ENCODE measurements around the gene RNF157.
A peak's percentile ranks its signal among the peaks of the same experiment; 100 is the strongest.

RNF157 gene

DNA sequence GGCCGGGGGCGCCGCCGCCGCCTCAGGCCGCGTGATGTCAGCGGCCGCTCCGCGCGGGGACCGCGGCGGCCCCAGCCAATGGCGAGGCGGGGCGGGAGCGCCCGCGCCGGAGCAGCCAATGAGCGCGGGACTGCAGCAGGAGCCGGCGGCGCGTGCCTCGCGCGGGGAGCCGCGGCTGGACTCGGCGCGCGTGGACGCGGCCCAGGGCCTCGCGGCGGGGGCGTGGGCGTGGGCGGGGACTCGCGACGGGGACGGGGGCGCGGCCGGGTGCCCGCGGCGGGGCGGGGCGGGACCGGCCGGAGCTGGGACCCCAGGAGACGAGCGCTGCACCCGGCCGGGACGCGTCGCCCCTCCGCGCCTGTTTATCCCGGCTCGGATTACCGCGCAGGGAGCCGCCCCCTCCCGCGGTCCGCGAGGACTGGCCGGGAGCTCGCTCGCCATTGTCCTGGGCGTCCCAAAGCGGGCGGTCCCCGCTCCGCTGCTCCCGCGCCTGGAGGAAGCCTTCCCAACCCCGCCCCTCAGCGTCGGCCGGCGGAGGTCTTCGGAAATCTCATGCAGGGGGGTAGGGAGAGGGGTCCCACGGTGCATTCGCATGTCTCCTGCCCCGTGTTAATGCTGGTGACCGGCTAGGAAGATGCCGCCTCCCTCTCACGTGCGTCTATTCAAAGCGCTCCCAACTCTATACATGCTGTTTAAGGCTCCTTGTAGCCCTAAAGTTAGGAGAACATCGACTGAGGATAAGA is at the start of gene RNF157:
Gene RNF157 (minus strand): TSS at position 33 of the 743 bp plus-strand sequence. CDS start 253 bp downstream, outside the sequence.
- peak in 1 of 2 donors; percentile 30 for DNase-seq (ENCODE audit: low read depth in 2 of 2, low spot score in 1 of 2)

- DNase-seq (ENCODE audit: low read depth in 2 of 2, low spot score in 1 of 2) = no peak
Measured at GRCh38 chr17:76281573-76282371, 41.5 kb upstream of the RNF157 start.

- no peak for DNase-seq (ENCODE audit: low read depth in 2 of 2, low spot score in 1 of 2)
Measured at GRCh38 chr17:76280650-76281049, 40.4 kb upstream of the RNF157 start.

DNA sequence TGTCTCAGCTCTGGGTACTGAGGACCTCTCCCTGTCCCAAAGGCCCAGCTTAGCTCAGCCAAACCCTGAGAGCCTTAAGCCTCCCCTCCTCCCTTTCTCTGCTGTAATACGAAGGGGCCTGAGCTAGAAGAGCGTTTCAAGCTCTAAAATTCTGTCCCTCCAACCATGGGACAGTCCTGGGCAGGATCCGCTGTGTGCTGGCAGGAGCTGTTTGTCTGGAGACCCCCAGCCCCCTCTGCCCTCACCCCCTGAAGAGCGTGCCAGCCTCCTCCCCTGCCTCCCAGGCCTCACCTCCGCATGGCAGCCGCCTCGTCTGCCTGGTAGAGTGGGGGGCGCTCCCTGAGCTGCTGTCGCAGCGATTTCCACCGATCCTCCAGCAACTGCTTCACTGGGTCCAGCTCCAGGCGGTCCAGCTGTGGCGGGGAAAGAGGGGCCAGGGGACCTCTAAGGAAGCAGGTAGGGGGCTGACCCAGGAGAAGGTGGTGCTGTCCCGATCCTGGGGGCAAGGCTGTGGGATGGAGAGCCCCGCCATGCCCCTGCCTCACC is 39.5 kb upstream of the RNF157 start:
- DNase-seq (ENCODE audit: low read depth in 2 of 2, low spot score in 1 of 2) = no peak

DNA sequence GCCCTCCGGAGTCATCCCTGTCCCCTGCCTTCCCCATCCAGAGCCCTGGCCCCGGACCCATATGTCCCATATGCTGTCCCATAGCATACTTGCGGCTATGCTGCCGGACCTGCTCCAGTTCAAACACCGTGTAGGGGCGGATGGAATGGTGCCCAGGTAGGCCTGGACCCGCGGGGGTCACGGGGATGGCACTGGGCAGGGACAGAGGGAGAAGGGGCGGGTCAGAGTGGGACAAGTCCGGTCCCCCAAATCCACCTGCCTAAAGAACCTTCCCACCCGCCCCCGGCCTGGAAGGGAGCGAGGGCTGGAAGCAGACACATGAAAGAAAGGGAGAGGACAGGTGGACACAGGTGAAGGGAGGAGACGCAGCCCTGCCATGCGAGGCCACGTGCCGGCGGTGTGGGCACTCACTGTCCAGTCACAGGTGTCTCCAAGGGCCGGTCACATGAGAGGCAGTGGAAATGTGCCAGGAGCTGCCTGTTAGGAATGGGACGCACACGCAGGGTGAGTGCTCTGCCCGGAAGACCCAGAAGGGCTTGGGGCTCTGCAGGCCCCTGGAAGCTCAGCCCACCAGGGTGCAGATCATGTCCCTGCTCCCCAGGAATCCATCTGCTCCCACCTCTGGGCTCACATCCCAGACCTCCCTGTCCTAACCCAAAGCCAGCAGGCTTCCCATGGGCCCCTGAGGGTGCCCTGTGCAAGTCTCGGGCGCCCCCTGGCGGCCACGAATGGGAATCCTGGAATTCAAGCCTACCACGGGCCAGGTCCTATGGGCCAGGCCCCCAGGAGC is 38.9 kb upstream of the RNF157 start:
- peak; percentile 61 to 82 for DNase-seq (ENCODE audit: low read depth in 2 of 2, low spot score in 1 of 2)

DNA sequence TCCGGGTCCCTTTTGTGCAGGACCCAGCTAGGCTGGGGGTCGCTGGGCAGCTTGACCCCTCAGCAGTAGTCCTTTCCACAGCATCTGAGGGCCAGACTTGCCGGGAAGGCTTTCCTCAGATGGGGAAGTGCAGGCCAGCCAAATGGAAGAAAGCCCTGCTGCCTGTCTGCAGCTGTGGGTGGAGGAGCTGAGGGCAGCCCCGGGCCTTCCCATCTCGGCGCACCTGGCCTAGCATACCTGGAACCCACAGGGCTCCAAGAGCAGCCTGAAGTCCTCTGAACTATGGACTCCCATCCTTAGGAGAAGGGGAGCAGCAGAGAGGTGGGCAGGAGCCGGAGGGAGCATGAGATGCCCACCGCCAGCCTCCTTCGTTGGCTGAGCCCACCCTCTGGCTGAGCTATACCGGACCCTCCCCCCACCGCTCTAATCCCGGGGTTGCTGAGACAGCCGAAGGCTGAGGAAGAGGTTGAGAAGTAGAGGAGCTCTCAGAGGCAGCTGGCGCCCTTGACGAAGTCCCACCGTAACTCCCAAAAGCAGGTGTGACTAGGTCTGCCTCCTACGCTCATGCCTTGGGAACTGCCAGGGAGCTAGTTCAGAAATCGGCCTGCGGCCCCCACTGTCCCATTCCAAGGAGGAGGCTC is 38.1 kb upstream of the RNF157 start:
- DNase-seq (ENCODE audit: low read depth in 2 of 2, low spot score in 1 of 2) = no peak

DNA sequence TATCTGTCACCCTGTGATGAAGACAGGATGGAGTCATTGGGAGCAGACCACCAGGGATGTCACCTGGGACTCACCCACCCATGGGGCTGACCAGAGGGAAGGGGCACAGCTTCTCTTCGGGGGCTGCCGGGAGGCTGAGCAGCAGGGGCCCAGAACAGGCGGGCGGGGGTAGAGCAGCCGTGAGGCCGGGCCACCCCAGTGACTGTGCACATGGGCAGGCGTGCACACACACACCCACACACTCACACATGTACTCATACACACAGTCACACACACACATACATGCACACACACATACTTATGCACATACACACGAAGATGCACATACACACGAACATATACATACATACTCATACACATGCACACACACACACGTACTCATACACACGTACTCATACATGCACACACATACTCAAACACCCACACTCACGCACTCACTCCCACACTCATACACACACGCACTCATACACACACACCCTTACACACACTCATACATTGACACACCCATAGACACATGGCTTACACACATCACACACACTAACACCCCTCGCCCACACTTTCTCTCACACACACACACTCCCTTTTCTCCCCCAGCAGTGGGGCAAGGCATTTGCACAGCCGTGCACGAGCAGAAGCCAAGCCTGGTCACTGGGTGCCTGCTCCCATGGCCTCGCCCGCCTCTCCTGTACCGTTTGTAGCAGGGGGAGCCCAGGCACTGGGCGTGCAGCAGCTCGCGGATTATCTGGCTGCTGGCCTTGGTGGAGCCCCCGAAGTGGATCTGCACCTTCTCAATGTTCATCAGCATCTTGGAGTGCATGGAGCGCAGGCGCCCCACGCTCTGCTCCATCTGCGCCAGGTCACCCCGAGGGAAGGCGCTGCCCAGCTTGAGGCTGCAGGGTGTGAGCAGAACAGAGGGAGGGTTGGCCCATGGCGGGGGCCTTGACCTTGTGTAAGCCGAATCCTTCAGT is 37.3 kb upstream of the RNF157 start:
- no peak for DNase-seq (ENCODE audit: low read depth in 2 of 2, low spot score in 1 of 2)

DNA sequence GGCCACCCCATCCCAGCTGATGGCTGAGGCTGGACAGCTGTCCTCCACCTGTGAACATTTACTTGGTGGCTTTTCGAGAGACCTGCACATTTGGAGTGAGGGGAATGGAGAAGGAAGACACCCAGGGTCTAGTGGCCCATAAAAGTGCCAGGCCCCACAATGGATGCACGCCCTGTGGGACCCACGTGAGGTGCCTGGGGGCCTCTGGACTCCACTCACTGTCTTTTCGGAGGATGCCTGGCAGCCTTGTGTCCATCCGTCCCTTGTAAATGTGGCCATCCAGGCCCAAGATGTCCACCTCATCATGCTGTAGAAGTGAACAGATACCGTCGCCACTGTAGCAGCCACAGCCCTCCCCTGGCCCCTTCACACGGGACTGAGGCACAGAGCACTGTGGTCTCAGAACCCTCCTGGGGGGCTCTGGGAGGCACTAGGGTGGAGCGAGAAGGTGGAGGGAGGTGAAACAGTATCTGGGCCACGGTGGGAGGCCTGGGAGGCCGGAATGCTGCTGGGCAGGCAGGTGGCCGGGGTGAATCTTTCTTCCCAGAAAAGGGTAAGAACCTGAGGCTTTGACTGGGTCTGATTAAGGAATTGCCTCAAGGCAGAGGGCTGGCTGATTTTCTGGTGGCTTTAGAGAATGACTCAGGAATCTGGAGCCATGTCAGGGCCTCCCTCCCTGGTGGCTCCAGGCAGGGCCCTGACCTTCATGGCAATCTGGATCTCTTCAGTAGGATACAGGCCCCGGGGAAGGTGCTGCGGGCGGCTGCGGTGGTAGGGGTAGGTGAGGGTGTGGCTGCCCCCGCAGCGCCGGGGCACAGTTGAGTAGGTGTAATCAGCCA is 36.4 kb upstream of the RNF157 start:
- DNase-seq (ENCODE audit: low read depth in 2 of 2, low spot score in 1 of 2) = no peak

- DNase-seq (ENCODE audit: low read depth in 2 of 2, low spot score in 1 of 2) = no peak
Measured at GRCh38 chr17:76276069-76276431, 35.8 kb upstream of the RNF157 start.

DNA sequence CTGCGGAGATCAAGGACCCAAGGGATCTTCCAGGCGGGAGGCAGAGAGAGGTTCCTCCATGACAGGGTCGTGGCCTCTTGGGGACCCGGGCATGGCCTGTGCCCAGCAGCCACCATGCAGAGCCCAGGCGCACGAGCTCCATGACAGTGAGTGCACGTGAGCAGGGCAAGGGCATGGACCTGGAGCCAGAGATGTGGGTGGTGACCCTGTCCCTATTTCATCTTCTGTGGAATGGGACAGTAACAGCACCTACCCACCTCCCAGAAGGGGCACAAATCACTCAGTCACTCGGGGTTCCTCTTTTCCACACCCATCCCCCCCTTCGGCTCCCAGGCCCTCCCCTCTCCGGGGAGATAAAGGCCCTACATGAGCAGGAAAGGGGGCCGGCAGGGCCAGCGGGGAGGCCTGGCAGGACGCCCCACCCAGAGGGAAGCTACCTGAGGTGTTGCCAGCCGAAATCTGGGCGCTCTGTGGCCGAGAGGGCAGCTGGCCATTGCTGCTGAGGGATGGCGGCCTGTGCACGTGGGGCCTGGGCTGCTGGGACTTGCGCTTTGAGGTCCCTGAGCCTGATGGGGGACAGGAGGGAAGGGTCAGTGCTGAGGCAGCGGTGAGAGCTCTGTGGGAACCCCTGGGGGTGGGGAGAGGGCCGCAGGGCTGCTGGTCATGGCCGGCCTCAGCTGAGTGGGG is 35.2 kb upstream of the RNF157 start:
- no peak for DNase-seq (ENCODE audit: low read depth in 2 of 2, low spot score in 1 of 2)

GRCh38 chr17:76274112-76274956 is 34.0 kb upstream of the RNF157 start:
- no peak for DNase-seq (ENCODE audit: low read depth in 2 of 2, low spot score in 1 of 2)

DNA sequence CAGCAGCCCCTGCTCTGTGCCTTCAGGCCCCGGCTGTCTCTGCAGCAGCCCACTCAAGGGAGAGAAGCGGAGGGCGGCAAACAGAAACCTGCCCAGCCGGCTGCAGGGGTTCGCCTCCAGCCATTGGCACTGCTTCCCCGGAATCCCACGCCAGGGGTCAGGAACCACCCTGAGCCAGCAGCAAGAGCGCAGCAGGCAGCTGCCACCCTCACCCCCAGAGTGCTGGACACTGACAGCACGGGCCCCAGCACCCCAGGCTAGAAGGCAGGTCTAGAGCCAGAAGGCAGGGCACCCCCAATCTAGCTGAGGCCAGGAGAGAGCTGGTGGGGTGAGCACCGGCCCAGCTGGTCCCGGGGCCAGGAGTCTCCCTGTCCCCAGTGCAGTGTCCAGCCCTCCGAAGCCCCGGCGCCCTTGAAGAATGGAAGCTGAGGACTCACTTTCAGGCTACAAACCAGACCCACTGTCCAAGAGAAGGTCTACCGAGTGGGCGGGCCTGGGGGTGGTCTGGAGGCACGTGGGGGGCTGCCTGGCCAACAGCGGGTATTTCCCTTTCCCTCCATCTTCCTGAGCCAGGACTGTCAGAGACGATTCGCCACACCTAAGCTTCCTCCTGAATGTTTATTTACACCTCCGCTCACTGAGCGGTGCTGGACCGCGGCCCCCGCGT is 33.3 kb upstream of the RNF157 start:
- DNase-seq (ENCODE audit: low read depth in 2 of 2, low spot score in 1 of 2) = no peak

- DNase-seq (ENCODE audit: low read depth in 2 of 2, low spot score in 1 of 2) = no peak
Measured at GRCh38 chr17:76272541-76273444, 32.5 kb upstream of the RNF157 start.

DNA sequence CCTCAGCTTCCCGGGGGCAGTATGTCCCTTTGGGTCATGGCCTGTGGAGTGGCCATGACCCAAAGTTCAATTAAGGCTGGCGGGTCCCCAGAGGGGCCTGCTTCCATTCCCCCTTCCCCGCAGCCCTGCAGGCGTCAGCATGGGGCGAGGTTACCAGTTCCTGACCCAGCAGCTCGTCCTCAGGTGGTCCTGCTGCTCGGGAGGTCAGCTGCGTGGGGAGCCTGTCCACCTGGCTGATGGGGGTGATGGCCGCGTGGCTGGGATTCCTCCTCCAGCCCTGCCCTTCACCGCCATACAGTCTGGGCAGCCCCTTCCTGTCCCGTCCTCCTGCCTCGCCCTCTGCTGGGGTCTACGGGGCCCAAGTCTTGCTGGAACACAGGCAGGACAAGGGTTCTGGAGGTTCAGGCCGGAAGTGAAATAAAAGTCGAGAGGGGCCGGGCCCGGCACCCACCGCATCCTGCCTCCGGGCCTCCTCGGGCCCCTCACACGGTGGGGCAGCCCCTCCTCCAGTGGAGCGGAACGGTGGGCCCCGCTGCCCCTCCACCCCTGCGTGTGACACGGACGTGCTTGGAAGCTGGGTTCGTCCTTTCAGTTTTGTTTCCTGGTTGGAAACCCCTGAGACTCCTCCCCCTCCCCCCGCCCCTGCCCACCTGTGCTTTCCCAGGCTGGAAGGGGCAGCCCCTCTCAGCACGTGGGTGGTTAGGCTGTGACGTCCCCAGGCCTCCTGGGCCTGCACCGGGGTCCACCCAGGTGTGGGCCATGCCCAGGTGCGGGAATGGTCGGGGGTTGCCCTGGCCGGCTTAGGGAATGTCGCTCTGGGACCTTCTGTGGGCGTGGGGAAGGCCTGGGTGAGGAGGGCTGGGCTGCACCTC is 31.6 kb upstream of the RNF157 start:
- DNase-seq (ENCODE audit: low read depth in 2 of 2, low spot score in 1 of 2) = peak; percentile 58 to 76
